T-helper 1 cell treated with Interleukin-12 subunit alpha and Interleukin-12 subunit beta and Interleukin-4 antibody, amounts not matched to agents 30 ng/mL and 1 ng/mL, for 36 hours (primary cell): ENCODE measurements around the gene ATP8A2. TPM values are rescaled to one million over a fixed set of nuclear protein-coding genes. Genes with fewer than 3 reads are reported as not detected.

Experiments used
- intact Hi-C: fragments of 100-400 bp; cut with micrococcal nuclease; formaldehyde crosslinking; loops from one replicate; pipeline ENCODE4 v1.15.1; 2024
- total RNA-seq: library from RNA; stranded (reverse); gene quantifications from 2 replicates; pipeline ENCODE4 v1.2.3, GENCODE V29; 2022

ATP8A2 gene
- total RNA-seq, 1 donor from 2014 or later, result 1.9 TPM

DNA sequence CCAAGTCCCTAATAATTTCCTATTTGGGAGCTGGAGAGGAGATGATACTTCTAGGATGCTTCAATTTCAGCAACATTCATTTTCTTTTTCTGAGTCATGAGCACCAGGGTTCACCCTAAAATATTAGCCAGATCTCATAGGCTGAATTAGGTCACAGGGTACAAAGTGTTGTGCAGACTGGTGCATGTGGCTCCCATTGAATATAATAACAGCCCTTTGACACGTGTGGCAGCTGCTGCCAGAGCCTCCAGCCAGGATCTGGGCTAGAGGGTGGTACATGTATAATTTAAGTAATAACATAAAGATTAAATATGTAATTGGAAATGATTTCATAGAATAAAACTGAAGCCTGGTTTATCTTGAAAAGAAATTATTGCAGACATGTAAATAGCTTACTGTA, 244.9 kb downstream of the ATP8A2 start:
- intact Hi-C loops, result no loop called here

DNA sequence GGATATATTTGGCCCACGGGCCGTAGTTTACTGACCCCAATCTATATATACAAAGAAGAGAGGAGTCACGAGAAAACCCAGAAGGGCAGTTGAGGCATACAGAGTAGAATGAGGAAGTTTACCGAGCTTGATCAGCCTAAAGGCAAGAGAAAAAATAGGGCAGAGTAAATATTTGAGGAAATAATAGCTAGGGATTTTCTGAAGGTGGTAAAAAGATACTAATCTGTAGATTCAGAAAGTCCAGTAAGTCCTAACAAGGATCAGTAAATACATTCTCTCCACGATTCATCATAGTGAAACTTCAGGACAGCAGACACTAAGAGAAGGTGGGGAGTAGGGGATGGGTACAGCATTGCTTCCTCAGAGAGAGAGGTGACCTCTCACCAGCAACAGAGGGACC, 248.1 kb downstream of the ATP8A2 start:
- intact Hi-C loops, result no loop called here

DNA sequence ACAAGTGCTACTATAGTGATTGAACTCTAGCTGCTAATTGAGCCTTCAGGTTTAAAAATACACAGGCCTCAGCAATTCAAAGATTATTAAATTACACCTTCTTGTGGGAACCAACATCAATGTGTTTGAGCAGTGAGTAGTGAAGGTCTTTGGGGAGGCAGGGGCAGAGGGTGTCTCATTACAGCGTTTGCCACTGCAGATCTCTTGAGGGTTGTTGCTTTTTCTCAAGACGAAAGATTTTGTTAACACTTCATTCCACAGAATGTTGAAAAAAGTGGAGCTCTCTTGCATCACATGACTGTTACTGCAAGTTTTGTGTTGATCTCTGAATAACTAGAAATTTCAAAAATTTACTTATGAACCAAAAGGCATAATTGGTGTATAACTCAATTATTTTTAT, 253.6 kb downstream of the ATP8A2 start:
- intact Hi-C loops, result no loop called here

DNA sequence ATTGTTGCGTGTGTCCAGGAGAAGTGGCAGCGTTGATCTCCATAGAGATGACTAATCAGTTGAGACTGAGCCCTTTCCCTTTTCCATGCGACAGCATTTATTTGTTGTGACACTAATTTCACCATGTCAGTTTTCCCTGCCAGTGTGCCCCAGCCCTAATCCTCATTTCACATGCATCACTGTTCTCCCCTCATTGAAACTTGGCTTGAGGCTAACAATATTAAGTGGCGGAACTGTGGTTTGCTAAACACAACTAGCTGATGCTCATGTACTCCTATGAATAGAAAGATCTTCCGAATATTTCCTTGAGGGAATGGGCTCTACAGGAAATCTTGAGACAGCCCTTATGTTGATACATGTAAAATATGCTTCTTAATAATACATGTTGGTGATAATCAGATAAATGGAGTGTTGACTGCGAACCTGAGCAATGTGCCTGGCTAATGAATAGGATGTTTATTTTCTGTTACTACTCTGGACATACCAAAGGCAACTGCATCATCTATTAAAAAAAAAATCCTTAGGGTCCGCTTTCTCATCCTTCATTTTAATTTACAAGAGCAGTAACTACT, 258.6 kb downstream of the ATP8A2 start:
- intact Hi-C loops, result no loop called here

DNA sequence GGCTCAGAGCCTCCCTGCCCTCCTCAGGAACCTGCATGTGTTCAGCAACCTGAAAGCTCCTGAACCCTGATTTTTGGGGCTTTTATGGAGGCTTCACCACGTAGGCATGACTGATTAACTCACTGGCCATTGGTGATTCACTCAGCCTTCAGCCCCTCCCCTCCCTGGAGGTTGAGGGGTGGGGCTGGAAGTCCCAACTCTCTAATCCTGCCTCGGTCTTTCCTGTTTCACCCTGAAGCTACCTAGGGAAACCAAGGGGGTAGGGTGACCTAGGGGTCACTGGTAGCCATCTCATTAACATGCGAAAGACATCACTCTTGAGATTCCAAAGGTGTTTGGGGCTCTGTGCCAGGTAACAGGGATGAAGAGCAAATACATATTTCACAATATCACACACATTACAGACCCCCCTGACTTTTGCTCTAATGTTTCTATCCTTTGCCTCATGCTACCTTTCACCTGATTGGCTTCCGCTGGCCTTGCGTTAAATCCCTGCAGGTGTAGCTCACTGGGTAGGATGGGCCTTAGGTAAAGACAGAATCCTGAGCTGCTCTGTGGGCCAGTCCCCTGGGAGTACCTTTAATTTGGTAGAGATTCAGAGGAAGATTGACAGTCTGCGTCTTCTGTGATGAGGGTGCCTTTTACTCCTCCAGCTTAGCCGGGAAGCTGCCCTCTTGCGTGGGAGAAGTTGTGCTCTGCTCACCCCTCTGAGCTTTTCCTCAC, 260.6 kb downstream of the ATP8A2 start:
- intact Hi-C loops, result no loop called here

DNA sequence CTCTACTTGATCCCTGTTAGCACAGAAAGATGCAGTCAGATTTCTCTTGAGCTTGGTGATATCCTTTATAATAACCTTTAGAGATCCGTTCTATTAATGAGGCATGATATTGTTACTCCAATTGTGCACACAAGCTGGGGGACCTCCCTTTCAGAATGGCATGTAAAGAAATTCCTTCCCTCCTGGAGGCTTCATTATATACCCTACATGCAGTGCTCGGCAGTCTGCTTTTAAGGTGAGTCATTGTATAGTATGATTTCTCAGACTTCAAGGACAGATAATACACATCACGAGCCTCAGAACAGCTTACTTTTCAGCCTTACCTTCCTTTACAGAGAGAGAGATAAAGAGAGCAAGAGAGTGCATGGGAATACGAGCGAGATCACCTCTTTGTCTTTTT, 261.3 kb downstream of the ATP8A2 start:
- intact Hi-C loops, result no loop called here

DNA sequence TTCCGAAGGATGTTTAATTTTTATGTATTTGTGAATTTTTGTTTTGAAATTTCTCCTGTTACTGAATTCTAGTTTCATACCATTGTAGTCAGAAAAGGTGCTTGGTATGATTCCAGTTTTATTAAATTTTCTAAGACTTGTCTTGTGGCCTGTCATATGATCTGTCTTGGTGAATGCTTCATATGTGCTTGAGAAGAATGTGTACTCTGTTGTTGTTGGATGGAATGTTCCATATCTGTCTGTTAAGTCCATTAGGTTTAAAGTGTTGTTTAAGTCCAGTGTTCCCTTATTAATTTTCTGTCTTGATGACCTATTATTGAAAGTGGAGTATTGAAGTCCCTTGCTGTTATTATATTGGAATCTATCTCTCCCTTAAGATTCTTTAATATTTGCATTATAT, 273.9 kb downstream of the ATP8A2 start:
- intact Hi-C loops, result no loop called here

DNA sequence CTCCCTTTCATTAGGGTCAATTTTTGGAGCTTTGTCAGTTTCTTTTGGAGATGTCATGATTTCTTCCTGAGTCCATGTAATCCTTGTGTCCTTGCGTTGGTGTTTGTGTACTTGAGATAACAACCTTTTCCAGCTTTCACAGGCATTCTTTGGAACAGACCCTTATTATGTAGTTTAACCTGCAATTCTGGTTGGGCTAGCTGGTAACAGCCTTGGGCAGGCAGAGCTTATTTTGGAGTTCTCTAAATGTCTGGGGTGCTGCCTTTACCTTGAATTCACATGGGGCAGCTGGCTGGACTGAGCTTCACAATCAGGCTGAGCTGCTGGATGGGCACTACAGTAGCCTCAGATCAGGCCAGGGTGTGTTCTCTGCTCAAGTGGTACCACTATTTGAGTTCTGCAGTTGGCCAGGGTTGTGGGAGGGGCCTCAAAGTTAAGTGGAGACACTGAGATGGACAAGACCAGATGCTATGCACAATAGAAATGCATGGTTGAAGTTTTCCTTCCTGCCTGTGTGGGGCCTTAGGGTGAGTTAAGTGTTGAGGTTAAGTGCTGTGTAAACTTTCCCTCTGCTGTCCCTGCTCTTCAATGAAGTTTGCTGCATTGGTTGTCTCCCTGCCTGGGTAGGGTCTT, 277.3 kb downstream of the ATP8A2 start:
- intact Hi-C loops, result no loop called here

DNA sequence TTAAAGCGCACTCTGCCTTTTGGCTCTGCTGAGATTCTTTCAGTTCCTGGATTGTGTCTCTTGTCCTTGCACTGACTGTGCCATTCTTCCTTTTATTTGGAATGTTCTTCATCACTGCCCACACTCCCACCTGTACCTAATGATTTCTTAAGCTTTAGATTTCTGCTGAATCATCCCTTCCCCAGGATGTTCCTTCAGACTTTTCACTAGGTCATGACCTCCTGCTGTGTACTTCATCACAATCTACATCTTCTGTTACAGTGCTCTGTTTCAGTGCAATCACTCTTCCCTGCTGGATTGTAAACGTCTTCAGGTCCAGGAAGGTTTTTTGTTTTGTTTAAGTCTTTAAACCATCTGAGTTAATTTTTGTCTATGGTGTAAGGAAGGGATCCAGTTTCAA, 281.0 kb downstream of the ATP8A2 start:
- intact Hi-C loops, result no loop called here

DNA sequence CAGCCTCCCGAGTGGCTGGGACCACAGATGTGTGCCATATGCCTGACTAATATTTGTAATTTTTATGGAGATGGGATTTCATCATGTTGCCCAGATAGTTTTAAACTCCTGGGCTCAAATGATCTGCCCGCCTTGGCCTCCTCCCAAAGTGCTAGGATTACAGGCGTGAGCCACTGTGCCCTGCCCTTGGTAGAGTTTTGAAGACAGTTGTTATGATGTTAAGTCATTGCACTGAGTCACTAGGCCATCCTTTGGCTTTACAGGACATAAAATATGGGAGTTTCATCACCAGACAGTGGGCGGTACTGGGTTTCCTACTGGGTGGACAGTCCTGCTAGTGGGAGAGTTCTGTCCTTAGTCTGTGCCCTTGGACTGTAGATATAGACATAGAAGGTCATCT, 282.5 kb downstream of the ATP8A2 start:
- intact Hi-C loops, result no loop called here

DNA sequence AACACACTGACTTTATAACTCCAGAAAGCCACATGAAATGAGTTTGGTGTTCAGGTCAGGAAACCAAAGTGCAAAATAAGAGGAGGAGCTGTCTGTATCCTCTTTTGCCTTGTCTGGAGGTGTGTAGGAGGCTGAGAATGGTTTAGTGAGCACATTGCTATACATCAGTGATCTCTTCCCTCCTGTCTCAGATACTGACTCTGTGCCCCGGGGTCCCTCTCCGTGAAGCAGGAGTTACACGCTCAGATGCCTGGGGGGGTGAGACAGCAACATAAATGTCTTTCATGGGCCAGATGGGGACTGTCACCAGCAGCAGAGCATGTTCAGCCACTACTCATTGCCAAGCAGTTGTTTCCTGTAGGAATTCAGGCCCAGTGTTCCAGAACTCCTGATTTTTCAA, 285.4 kb downstream of the ATP8A2 start:
- intact Hi-C loops, result no loop called here

DNA sequence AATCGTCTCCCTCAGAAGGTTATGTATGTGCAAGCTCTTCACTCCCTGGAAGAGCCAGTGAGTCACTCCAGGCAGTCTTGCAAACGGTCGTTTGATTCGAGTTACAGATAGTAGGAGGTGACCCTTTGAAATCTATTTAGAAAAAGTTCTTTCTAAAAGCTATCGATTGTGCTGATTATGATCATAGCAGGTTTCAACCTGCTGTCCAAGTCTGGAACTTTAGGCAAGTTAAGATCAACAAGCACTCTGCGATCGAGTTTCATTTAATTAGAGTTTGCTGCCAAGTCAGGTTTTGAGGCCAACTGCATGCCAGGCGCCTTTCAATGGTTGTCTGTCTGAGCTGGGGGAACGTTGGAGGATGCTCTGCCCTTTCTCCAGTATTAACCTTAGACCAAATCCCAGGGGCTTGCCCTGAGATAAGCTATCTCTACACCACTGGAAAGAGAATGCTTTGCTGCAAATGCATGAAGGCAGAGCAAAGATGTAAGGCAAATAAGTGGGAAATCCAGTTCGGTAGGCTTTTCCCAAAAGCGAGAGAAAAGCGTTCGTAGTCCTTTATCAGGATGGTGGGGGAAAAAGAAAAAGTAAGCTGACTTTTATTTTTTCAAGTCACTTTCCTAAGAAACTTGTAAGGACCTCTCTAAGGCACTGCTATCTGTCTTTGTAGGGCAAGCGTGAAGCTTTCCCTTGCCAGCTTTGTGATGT, 287.5 kb downstream of the ATP8A2 start:
- intact Hi-C loops, result no loop called here

DNA sequence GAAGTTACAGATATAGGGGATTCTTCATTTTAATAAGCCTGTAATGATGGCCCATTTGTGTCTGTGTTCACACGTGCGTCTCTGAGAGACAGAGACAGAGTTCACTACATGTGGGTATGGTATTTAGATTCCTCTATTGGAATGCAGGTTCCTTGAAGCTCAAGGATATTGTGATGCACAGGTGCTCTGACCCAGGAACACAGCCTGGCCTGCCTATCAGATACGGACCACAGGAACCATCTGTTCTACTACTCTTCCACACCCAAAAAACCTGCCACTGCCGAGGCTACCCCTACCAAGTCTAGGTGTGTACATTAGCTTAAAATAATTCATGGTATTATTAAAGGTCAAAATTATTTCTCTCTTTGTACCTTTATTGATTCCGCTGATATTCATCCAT, 289.2 kb downstream of the ATP8A2 start:
- intact Hi-C loops, result no loop called here

DNA sequence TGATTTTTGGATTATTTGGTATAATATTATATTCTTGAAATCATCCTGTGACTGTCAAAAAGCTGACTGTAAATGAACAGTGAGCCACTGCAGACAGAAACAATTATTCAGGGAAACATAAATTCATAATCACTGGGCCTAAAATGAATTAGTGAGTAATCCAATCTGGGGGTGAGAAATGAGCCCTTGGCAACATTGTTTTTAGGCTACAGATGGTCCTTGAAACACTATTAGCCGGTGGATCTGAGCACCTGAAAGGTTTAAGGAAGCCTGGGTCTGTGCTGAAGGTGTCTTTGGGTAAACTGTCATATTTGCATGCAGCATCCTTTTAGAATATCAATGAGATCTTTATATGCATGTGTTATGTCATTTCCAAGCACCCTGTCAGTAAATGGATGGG, 290.7 kb downstream of the ATP8A2 start:
- intact Hi-C loops, result no loop called here

DNA sequence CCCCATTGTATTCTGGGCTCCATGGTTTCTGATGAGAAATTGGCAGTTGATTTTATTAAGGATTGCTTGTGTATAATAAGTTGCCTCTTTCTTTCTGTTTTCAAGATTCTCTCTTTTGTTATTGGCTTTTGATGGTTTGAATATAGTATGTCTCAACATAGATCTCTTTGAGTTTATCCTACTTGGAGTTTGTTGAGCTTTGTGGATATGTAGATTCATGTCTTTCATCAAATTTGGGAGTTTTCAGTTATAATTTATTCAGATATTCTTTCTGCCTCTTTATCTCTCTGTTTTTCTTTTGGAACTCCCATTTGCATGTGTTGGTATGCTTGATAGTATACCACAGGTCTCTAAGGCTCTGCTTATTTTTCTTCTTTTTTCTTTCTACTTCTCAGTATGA, 296.6 kb downstream of the ATP8A2 start:
- intact Hi-C loops, result no loop called here

DNA sequence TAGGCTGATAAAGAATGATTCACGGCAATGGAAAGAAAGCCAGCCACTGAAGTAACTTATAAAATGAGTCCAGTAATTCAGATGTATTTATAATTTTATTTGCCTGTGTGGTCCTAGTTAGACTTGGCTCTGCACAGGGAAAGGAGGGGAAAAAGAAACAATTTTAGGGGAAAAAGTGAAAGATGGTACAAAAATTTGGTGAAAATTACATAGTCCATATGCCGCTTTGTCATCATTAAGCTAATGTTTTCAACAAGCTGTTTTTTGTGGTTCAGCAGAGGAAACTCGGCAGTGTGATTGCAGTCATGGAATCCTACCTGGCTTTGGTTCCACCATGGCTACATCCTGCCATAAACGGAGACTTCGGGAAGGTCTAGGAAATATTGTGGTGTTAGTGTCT, 301.9 kb downstream of the ATP8A2 start:
- intact Hi-C loops, result no loop called here

DNA sequence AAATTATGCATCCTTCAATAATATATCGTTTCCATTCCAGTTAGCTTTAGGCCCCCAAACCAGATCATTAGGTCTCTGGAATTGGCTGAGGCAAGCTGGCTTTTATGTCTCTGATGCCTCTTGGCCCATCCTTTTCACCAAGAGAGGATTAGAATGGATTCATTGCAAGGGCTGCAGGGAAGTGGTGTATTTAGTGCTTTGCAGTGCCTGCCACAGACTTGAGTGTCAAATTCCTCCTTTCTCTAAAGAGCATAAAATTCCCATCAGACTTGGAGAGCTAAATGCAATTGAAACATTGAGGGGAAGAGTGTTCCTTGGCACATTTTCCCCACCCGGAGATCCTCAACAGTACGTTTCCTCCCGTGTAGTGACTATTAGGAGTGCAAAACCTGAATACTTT, 302.6 kb downstream of the ATP8A2 start:
- intact Hi-C loops, result no loop called here

DNA sequence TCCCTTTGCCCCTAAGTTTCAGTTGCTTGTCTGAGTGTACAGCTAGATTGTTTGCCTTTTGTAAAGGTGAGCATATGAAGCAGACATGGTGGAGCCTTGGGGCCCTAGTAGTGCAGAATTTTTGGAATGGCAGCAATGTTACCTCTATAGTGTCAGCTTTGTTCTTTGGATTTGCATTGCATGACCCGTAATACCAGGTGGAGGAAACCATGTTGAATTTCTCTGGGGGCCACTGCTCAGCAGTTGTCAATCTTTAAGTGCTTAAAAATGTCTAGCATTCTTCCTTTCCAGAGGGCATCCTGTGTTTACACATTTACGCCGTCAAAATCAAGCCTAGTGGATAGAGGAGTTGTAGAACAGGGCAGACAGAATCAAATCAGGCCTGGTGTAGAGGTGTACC, 303.3 kb downstream of the ATP8A2 start:
- intact Hi-C loops, result no loop called here

DNA sequence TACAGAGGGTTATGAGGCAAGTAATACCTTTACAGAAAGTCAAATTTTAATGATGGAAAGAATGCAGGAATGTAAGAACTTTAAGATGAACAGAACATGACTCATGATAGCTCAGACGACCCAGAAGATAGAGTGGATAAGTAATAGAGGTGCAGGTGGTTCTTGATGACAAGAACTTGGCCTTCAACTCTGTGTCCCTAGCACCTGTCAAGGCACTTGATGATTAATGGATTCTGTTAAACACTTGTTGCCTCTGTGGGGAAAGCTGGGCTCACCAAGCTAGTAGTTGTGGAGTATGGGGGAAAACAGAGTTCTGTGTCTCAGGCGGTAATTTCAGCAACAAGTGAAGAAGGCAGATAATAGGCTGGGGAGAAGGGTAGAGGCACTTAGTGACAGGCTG, 306.2 kb downstream of the ATP8A2 start:
- intact Hi-C loops, result loop anchor here (2.0 kb wide), 1 partner anchor 385 kb away; no protein-coding TSS in a partner anchor

DNA sequence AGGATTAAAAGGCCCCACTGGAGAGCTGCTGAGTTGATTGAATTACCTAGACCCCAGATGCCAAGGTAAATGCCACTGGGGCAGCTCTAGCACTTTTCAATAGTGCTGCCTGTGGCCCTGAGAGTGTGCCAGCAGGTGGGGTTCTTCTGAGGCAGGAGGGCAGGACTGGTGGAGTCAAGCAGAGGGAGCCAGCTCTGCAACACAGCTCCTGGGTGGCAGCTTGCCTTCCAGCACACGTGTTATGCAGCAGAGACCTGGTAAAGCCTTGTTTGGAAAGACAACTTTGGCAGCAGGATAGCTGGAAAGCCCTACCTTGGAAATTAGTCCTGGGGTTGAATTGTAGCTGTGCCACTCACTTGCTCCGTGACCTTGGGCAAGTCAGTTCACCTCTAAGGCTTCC, 306.6 kb downstream of the ATP8A2 start:
- intact Hi-C loops, result loop anchor here (2.0 kb wide), 1 partner anchor 384 kb away; no protein-coding TSS in a partner anchor

DNA sequence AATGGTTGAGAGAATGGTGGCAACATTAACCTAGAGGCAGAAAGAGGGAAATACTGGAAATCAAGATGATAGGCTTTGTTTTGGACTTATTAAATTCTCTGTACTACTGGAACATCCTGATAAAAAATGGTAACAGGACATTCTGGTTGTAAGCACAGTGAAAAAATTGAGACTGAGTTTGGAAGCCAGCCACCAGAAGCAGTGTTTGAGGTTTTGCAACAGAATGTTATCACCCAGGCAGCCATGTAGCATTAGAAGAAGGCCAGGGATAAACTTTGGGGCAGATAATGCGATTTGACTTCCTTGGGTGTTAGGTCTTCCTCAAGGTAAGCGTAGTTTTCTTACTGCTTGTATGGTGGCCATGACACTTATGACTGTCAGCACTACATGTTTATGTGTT, 307.4 kb downstream of the ATP8A2 start:
- intact Hi-C loops, result loop anchor here (2.0 kb wide), 1 partner anchor 384 kb away; no protein-coding TSS in a partner anchor

DNA sequence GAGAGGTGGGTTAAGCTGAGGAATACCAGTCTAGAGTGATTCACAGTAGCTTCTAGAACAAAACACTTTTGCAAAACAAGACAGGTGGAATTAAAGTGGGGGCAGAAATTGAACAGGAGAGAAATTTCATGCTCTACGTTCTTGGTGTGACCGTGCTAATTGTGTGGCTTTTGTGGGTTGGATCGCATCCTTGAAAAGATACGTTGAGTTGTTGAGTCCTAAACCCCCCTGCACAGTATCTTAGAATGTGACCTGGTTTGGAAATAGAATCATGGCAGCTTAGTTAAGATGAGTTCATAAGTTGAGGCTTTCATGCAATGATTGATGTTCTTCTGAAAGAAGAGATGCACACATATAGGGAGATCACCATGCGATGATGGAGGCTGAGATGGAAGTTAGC, 308.2 kb downstream of the ATP8A2 start:
- intact Hi-C loops, result loop anchor here (2.0 kb wide), 1 partner anchor 383 kb away; no protein-coding TSS in a partner anchor
